Measurements from ENCODE around the gene B4GALNT4. TPM values are rescaled to one million over a fixed set of nuclear protein-coding genes. Genes with fewer than 3 reads are reported as not detected.
"Not testable (repeated sequence)": the region's sequence is repeated elsewhere in the genome, so short reads cannot be mapped to it uniquely, and the experiment has no call there.

The B4GALNT4 gene
- total RNA-seq, 1 experiment from 2014 or later, result 0.75 TPM

DNA sequence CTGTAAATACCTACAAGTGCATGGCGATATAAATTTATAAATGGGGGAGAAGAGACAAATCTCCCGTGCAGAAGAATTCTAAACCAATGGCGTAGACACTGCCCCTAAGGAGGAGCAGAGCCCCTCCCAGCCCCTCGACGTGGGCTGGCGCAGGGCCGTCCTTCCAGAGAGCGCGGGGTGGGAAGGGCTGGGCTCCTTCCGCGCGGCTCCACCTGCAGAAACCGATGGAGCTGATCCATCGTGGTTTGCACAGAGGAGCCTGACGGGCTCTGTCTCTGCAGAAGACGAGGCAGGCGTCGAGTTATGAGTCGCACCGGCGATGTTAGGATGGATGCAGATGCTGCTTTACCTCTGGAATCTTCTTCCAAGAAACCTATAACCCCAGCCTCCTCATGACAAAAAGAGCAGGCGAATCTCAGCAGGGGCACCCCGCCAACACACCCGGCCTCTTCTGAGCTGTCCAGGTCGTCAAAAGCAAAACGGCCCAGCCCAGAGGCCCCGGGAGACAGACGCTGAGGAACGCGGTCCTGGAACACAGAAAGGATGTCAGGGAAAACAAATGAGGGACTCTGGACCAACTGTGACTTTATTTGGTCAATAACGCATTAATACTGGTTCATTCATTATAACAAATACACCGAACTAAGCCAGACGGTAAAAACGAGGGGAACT is 11.0 kb upstream of the B4GALNT4 start:
- no peak for DNase-seq (ENCODE audit: low read depth)

DNA sequence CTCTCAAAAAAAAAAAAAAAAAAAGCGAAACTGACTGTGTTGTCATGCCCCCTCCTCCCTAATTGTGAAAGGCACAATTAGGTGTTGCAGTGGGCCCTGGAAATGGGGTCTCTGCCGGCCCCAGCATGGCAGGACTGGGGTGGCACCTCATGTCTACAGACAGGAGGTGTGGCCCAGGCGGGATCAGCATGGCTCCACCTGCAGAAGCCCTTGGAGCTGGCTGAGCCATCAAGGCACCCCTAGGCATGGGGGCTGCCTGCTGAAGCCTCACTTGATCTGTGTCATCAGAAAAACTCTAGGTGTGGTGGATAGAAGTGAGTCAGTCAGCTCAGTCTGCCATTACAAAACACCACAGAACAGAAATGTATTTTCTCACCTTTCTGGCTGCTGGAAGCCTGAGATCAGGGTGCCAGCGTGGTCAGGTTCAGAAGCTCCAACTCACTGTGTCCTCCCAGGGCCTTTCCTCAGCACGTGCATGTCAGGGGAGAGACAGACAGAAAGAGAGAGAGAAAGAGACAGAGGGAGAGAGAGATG is 10.1 kb upstream of the B4GALNT4 start:
- DNase-seq (ENCODE audit: low read depth), result no peak

DNA sequence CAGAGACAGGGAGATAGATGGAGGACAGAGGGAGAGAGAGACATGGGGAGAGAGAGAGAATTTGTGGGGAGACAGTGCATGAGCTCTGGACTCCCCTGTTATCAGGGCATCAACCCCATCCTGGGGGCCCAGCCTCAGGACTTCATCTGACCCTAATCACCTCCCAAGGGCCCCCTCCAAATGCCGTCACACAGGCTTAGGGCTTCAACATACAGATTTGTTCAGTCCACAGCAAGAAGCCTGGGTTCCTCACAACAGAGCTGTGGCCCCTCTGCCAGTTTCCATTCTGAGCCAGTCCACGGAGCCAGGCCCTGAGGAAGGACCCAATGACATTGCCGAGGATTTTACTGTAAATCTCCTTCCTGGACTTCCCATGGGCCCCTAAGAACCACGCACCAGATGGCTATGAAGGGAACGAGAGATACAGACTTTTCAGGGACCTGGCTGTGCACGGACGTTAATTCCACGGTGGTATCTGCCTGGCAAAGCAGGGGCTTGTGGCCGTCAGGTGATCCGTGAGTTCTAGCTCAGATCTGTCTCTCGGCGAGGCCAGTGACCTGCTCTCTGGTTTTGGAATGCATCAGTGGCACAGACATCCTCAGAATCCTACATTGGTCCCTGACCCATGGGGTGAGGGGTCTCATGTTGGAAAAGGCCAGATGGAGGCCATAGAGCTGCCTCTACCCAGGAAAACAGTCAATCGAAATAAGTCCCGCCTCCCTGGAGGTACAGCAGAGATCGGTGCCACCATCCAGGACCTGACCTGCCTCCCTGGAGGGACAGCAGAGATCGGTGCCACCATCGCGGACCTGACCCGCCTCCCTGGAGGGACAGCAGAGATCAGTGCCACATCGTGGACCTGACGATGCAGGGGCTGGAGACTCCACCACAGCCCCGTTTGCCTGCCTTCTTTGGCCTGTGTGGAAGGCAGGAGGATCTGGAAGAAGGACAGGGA is 8.7 kb upstream of the B4GALNT4 start:
- DNase-seq (ENCODE audit: low read depth), result no peak

DNA sequence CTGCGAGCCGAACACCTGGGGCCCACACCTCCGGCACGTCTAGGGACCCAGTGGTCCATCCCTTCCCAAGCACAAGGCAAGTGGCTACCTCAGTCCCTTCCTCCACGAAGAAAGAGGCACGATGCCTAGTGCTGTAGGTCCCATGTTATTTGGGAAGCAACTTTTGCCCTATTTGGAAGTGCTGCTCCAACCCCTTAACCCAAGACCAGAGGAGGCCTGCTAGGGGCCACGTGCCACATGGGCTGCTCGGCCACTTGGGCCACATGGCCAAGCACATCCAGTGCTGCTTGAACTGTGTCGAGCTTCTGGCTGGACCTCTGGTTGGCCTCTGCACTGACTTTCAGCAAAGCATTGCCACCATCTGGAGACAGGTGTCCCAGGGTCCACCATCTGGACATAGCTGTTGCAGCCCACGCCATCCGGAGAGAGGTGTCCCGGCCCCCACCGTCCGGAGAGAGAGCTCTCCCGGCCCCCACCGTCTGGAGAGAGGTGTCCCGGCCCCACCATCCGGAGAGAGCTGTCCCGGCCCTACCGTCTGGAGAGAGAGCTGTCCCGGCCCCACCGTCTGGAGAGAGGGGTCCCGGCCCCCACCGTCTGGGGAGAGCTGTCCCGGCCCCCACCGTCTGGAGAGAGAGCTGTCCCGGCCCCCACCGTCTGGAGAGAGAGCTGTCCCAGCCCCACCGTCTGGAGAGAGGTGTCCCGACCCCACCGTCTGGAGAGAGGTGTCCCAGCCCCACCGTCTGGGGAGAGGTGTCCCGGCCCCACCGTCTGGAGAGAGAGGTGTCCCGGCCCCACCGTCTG is 6.5 kb upstream of the B4GALNT4 start:
- DNase-seq (ENCODE audit: low read depth), result no peak

DNA sequence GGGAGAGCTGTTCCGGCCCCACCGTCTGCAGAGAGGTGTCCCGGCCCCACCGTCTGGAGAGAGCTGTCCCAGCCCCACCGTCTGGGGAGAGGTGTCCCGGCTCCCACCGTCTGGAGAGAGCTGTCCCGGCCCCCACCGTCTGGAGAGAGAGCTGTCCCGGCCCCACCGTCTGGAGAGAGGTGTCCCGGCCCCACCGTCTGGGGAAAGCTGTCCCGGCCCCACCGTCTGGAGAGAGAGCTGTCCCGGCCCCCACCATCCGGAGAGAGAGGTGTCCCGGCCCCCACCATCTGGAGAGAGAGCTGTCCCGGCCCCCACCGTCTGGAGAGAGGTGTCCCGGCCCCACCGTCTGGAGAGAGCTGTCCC is 5.9 kb upstream of the B4GALNT4 start:
- DNase-seq (ENCODE audit: low read depth), result not testable (repeated sequence)

DNA sequence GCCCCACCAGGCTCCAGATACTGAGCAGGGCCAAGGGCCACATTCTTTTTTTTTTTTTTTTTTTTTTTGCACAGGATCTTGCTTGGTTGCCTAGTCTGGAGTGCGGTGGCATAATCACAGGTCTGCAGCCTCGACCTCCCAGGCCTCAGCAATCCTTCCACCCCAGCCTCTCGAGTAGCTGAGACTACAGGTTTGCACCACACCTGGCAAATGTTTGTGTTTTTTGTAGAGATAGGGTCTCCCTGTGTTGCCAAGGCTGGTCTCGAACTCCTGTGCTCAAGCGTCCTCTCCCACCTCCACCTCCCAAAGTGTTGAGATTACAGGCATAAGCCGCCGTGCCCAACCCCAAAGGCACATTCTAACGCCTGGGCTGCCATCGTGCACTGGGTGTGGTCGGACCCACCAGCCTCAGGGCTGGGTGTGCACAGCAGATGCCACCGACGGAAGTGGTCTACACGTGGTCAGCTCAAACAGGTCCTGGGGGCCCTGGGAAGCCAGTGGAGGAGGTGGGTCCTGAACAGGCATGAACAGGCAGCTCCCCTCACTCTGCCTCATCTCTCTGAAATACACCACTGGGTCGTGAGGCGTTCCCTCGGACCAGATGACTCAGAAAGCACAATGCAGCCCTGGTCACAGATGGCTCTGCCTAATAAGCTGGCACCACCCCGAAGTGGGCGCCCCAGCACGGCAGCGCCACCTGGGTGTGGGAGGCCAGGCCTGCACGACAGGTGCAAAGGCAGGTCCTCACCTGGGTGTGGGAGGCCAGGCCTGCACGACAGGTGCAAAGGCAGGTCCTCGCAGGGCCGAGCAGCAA is 5.1 kb upstream of the B4GALNT4 start:
- peak; percentile 32 for DNase-seq (ENCODE audit: low read depth)

DNA sequence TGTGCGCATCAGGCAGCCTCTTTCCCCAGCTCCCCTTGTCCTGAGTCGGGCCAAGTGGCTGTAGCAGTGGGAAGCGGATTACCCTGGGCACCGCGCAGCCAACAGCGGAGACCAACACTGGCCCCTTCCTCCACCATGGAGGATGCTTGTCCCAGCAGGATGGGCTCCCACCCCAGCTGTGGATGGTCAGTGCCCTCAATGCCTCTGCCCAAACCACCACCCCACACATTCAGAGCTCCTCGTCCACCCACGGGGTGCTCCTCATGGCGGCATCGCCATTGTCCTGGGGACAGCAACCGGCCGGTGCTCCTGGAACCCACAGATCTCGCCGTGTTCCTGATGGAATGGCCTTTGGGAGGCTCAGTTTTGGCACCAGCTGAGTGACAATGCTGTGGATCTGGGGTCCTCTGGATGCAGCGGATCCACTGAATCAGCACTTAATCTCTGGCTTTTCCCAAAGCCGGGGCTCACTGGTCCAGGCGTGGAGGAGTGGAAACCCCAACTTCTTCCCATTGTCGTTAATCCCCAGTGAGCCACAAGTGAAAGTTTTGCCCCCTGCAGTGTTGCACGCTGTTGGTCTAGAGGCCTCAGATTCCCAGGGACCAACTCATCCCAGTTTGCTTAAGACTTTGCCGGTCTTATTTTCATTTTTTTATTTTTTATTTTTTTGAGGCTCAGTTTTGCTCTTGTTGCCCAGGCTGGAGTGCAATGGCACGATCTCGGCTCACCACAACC is 4.1 kb upstream of the B4GALNT4 start:
- DNase-seq (ENCODE audit: low read depth), result no peak

DNA sequence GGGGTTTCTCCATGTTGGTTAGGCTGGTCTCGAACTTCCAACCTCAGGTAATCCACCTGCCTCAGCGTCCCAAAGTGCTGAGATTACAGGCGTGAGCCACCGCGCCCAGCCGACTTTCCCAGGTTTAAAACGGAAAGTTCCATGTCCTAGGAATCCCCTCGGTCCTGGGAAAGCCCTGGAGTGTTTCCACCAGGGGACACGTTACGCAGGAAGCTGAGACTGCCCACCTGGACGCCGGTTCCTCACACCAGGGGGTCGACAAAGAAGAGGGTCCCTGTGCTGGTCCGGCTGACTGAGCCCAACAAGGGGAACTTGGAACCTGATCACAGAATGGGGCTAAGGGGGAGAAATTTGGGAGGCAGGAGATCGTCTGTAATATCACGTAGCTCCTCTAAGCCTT is 3.5 kb upstream of the B4GALNT4 start:
- no peak for DNase-seq (ENCODE audit: low read depth)

DNA sequence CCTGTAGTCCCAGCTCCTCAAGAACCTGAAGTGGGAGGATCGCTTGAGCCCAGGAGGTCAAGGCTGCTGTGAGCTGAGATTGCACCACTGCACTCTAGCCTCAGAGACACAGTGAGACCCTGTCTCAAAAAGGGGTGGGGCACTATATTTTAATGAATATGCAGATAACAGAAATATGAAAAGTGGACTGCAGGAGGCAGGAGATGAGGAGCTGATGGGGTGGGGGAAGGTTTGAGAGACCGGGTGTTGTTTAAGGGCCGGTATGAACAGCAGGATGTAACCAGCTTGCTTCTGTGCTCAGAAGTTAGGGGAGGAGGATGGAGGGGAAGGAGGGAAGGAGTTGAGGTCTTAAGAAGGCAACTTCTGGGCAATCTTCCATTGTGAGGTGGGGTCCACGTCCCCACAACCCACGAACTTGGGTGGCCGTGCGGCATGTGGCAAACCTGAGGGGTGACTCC is 1.3 kb upstream of the B4GALNT4 start:
- DNase-seq (ENCODE audit: low read depth), result no peak

DNA sequence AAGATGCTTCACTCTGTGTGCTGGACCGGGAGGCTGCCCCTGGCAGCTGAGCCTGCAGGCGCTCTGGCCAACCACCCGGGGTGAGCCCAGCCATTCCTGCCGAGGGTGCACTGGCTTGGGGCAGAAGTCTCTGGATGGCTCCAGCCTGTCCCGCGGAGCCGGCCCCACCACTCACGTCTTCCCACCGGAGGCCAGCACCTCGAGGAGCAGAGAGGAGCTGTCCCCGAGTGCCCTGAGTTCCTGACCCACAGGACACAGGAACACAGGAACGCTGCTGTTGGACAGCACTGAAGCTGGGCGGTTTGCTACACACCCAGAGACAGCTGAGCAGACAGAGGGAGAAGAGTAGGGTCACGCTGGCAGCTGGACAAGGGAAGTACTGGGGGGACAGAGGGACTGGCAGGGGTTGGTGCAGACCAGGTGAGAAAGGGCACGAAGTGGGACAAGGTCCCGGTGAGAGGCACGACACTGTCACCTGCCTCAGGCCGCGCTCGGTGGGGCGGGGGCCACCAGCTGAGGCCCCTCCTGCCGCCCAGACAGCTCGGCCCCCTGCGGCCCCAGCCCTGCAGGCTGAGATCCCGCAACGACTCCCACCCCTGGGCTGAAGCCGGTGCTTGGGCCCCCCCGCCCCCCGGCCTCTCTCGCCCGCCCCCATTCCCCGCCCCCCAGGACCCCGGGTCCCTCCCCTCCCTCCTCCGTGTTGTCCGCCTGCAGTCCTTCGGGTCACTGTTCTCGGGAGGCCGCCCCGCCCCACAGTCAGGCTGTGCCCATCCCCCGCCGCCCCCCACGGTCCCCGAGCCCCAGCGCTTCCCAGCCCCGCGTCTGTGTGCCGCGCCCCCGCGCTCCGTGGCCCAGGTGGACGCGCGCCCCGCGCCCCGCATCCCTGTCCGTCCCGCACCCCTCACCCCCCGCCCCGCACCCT is 624 bp upstream of the B4GALNT4 start:
- DNase-seq (ENCODE audit: low read depth), result peak; percentile 15

DNA sequence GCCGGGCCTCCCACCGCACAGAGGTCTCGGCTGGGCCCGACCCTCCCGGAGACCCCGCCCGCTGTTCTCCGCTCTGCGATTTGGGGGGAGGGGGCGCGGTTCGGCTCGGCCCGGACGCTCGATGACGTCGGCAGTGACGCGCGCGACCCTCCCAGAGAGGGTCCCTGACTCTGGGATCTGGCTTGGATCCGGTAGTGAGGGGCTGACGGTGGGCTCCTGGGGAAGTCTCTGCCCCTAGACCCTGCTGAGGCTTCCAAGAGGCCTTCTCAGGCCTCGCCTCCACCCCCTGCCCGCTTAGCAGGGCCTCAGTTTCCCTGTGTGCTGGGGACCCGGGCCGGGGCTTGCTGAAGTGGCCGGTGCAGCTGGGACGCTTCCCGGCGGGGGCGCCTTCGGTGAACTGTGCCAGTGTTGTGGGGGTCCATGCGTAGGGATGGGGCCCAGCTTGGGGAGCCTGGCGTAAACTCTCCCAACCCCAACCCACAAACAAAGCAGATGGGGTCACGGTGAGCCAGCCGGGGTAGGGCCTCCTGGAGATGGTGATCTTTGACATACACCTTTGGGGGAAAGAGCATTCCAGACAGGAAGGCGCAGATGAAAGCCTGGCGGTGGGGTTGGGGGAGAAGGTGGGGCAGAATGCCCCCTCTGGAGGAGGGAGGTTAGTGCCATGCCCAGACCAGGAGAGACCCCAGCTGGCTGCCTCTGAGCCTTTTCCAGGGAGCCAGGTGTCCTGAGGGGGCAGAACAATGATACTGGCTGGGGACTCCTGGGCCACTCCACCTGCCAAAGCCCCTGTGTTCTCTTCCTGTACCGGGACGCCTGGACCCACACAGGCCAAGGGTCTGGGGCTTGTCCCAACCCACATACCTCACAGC is 1.0 kb downstream of the B4GALNT4 start:
- DNase-seq (ENCODE audit: low read depth), result no peak

DNA sequence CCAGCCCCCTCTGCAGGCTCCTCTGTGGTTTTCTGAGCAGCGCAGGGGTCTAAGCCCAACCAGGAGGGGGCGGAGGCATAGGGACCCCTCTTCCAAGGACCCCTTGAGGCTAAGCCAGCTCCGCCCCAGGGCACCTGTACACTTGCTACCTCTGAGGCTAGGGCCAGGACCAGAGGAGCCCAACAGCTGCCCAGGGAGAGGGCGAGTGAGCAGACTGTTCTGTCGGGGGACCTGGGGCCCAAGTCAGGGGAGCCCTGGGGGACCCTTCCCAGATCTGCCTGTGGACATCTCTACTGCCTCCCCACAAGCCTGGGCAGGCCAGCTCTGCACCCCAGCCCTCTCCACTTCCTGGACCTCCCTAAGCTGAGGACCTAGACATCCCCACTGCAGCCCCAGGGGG is 1.8 kb downstream of the B4GALNT4 start:
- no peak for DNase-seq (ENCODE audit: low read depth)

DNA sequence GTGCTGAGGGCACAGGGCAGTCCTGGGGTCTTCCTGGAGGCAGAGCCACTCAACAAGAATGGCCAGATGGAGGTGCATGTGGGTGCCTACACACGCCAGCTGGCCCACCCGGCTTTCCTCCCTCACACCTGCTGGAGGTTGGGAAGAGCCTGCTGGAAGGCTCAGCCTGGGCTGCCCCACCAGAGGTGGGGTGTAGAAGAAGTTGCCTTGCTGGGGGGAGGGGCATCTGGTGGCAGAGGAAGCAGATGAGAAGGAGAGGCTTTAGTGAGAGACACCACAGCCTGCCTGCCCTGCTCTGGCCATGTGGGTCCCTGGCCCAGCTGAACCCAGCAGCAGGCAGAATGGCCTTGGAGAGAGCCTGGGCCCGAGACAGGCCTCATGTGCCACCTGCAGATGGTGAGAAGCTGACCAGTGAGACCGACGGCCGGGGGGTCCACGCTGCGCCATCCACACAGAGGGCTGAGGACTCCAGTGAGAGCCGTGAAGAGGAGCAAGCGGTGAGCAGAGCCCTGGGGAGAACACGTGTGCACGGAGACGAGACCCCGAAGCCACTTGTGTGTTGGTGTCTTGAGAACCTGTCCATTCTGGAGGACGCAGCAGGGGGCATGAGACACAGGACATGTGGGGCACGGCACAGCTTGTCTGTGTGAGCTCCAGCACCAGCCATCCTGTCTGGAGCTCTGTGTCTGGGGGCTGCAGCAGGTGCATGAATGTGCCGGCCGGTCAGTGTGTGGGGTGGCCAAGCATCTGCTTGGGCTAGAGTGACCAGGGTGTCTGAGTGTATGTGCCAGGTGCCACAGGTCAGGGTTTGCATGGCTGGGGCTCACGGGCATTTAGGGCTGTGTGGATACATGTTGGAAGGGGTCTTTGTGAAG is 2.7 kb downstream of the B4GALNT4 start:
- no peak for DNase-seq (ENCODE audit: low read depth)

DNA sequence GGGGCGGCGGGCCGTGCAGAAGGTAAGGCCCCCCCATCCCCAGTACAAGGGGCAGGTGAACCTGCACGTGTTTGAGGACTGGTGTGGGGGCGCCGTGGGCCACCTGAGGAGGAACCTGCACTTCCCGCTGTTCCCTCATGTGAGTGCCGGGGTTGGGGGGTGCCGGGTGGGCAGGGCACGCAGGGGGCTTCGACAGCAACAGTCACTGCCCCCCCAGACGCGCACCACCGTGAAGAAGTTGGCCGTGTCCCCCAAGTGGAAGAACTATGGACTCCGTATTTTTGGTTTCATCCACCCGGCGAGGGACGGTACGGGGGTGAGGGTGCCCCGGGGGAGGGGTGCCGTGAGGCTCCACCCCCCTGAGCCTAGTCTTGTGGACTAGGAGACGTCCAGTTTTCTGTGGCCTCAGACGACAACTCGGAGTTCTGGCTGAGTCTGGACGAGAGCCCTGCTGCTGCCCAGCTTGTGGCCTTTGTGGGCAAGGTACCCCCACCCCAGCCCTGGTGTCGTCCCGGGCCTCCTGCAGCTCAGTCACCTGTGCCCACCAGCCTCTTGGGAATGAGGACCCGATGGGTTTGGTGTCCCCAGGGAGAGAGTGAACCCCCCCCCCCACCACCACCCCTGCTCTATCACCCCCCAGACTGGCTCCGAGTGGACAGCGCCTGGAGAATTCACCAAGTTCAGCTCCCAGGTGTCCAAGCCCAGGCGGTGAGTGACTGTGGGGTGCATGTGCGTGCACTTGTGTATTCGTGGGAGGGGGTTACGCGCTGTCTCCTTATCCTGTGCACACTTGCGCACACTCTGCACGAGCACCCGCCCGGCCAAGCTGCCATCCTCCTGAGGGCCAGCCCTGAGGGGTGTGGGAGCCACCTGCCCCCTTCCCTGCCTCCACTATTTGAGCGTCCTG is 3.8 kb downstream of the B4GALNT4 start:
- DNase-seq (ENCODE audit: low read depth), result no peak

DNA sequence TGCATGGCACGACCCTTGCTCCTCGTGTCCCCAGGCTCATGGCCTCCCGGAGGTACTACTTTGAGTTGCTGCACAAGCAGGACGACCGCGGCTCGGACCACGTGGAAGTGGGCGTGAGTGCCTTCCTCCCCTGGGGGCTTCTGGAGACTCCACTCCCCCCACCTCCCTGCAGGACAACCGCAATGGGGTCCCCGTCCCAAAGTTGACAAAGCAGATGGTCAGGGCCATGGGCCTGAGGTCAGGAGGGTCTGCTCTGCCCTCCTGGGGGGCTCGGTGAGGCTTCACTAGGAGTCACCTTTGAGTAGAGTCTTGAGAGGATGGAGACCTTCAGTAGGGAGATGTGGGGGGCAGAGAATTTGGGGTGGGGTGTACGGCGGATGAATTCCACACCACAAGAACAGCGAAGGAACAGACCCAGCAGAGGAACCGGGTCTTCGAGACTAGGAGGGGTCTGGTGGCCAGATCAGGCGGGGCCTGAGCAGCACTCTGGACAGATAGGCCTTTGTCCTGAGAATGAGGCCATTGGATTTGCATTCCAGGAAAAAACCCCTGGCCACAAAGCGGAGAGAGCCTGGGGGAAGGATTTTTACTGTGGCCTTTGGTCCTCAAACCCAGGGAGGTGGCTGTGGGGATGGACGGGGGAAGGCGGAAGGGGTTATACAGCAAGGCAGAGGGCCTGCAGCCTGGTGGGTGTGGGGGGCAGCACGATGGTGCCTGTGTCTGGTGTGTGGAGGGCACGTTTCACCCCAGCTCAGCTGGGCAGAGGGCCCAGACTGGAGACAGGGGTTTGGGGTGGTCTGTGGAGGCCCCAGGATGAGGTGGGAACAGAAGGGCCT is 4.6 kb downstream of the B4GALNT4 start:
- no peak for DNase-seq (ENCODE audit: low read depth)

Data from LHCN-M2 (cell line).